GM18511 (cell line): ENCODE data around the gene BCS1L.

ENCODE experiments used
- ATAC-seq: cut with Tn5 transposase; IDR thresholded peaks from one replicate; pipeline ENCODE4 v1.9.1; 2021; ENCODE audit warnings: mild to moderate bottlenecking, moderate library complexity; ENCODE audit not compliant: unreplicated experiment

Gene BCS1L

GRCh38 chr2:218659988-218660358, 490 bp downstream of the BCS1L start:
- ATAC-seq: no peak

GRCh38 chr2:218662377-218662776, 2.9 kb downstream of the BCS1L start:
- ATAC-seq: no peak

- no peak for ATAC-seq
Measured at GRCh38 chr2:218662827-218663226, 3.3 kb downstream of the BCS1L start.

- no peak for ATAC-seq
Measured at GRCh38 chr2:218663901-218664300, 4.4 kb downstream of the BCS1L start.

GRCh38 chr2:218664653-218665052, 5.2 kb downstream of the BCS1L start:
- ATAC-seq: no peak

GRCh38 chr2:218671097-218671653, 11.7 kb downstream of the BCS1L start:
- ATAC-seq: no peak

GRCh38 chr2:218671654-218672566, 12.4 kb downstream of the BCS1L start, which contains the start of the genes RNF25 and STK36:
Gene RNF25 (minus strand): TSS chr2:218672002. CDS start chr2:218671970, 32 bp downstream.
Gene STK36 (plus strand): TSS chr2:218672086. CDS start chr2:218672830, 744 bp downstream.
- ATAC-seq: peak; percentile 99

GRCh38 chr2:218679119-218679518, 19.6 kb downstream of the BCS1L start:
- no peak for ATAC-seq

- no peak for ATAC-seq
Measured at GRCh38 chr2:218680061-218680460, 20.6 kb downstream of the BCS1L start.

GRCh38 chr2:218687400-218688060, 28.0 kb downstream of the BCS1L start:
- ATAC-seq: peak; percentile 56

GRCh38 chr2:218691234-218691633, 31.8 kb downstream of the BCS1L start:
- no peak for ATAC-seq

- no peak for ATAC-seq
Measured at GRCh38 chr2:218694405-218695145, 35.1 kb downstream of the BCS1L start.

GRCh38 chr2:218698885-218699284, 39.4 kb downstream of the BCS1L start:
- ATAC-seq: no peak

- ATAC-seq: no peak
Measured at GRCh38 chr2:218701806-218702205, 42.3 kb downstream of the BCS1L start.

GRCh38 chr2:218703341-218703740, 43.9 kb downstream of the BCS1L start:
- ATAC-seq: no peak

GRCh38 chr2:218708086-218708485, 48.6 kb downstream of the BCS1L start:
- no peak for ATAC-seq

- ATAC-seq: no peak
Measured at GRCh38 chr2:218709908-218710307, 50.4 kb downstream of the BCS1L start.

GRCh38 chr2:218710334-218710686, 50.8 kb downstream of the BCS1L start:
- no peak for ATAC-seq

- ATAC-seq: peak; percentile 90
Measured at GRCh38 chr2:218710687-218711549, 51.4 kb downstream of the BCS1L start, which contains the start of gene TTLL4. Gene TTLL4 (plus strand): TSS chr2:218710835. CDS start chr2:218737677, 26,842 bp downstream.

GRCh38 chr2:218711550-218711929, 52.1 kb downstream of the BCS1L start:
- no peak for ATAC-seq
